ENCODE measurements around the gene PRPSAP2.
"Not testable (repeated sequence)": the region's sequence is repeated elsewhere in the genome, so short reads cannot be mapped to it uniquely, and the experiment has no call there.

Gene PRPSAP2, protein sequence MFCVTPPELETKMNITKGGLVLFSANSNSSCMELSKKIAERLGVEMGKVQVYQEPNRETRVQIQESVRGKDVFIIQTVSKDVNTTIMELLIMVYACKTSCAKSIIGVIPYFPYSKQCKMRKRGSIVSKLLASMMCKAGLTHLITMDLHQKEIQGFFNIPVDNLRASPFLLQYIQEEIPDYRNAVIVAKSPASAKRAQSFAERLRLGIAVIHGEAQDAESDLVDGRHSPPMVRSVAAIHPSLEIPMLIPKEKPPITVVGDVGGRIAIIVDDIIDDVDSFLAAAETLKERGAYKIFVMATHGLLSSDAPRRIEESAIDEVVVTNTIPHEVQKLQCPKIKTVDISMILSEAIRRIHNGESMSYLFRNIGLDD

DNA sequence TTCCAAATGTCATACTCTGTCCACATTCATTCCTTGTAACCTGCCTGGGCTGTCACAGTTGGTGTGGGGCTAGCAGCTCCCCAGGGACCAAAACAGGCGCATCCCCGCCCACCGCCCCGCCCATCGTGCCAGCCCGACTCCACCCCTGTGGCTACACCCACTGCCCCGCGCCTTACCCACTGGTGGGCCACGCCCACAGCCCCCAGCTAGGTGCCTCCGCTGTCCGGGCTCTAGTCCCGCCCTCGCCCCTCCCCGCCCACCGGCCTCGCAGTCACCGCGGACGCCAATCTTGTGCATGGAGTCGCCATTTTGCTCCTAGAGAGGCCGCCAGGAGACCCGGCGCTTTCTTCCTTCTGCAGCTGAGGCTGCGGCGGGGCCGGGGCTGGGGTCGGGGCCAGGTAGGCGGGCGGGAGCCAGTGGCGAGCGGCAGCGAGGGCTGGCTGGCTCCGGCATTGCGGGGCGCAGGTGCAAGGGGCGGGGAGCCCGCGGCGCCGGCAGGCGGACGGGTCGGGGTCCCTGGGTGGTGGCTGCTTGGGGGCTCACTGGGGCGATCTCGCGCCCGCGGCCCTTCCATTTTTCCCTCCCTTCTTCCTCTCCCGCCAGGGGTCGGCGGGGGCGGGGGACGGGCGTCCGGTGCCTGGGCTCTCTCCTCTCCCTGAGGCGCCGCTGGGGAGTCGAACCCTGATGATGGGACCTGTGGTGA is at the start of gene PRPSAP2:
Gene PRPSAP2 (plus strand): TSS at position 268 of the 703 bp plus-strand sequence. CDS start 7,703 bp downstream, outside the sequence.
- peak; percentile 90 for DNase-seq (ENCODE audit: low read depth)
- TF ChIP-seq, protein P1, sequence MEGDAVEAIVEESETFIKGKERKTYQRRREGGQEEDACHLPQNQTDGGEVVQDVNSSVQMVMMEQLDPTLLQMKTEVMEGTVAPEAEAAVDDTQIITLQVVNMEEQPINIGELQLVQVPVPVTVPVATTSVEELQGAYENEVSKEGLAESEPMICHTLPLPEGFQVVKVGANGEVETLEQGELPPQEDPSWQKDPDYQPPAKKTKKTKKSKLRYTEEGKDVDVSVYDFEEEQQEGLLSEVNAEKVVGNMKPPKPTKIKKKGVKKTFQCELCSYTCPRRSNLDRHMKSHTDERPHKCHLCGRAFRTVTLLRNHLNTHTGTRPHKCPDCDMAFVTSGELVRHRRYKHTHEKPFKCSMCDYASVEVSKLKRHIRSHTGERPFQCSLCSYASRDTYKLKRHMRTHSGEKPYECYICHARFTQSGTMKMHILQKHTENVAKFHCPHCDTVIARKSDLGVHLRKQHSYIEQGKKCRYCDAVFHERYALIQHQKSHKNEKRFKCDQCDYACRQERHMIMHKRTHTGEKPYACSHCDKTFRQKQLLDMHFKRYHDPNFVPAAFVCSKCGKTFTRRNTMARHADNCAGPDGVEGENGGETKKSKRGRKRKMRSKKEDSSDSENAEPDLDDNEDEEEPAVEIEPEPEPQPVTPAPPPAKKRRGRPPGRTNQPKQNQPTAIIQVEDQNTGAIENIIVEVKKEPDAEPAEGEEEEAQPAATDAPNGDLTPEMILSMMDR (conservative IDR thresholded peaks at IDR 0.05; ENCODE audit: control insufficient read depth, insufficient read depth, low read depth, low read length): no peak
- peak within 1 kb of the TSS; percentile 47 for H3K4me3 ChIP-seq (ENCODE audit: control insufficient read depth, low read depth, low read length)

DNA sequence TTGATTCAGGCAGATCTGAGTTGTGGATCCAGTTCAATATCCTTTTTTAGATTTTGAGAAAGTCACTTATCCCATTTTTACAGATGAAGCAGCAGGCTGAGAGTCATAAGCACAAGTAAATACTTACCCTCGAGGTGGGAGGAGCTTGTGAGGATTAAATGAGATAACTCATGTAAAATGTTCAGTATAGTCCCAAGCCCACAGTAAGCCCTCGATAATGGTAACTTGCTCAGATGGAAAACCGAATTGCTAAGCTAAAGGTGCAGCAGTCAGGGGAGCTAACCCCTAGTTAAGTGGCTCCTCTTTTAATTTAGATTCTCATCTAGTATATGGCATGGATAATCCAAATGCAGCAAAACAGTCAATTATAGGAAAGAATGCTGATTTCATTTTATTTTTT is 42.0 kb upstream of the PRPSAP2 start:
- not testable (repeated sequence) for DNase-seq (ENCODE audit: low read depth); H3K4me3 ChIP-seq (ENCODE audit: control insufficient read depth, low read depth, low read length)

DNA sequence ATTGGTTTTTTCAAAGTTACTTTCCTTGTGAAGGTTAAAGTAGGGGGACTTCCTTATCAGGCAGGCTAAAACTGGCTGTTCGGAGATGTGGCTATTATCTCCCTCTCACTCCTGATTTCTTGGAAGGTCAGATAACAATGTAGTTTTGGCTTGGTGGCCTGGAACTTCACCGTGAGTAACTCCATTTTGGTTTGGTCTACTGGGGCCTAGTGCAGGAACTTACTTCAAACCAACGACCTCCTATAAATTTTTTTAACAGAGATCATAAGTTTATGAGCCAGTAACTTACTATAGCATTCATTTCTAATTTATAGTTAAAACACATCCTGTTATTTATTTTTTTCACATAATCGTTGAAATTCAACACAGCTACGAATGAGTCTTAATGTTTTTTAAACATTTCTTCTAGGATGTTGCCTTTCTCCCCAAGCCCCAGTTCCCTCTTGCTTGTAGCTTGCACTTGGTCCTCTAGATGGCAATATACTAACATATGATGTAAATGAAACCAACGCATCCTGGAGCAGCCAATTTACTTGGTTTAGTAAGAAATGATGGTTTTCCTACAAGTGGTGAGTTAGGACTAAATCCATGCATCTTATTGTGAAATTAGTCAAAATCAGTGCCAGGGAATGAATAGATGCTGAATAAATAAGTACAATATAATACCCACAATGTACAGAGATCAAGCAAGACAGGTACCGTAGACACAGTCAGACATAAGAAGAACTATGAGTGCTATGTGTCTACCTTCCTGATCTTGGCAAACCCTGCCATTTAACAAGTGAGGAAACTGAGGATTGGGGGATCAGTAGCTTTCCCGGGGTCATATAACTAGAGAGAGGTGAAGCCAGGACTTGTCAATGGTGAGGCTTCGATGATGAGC is 41.2 kb upstream of the PRPSAP2 start:
- TF ChIP-seq, protein P1 (conservative IDR thresholded peaks at IDR 0.05; ENCODE audit: control insufficient read depth, insufficient read depth, low read depth, low read length): peak; percentile 45
- peak; percentile 82 for DNase-seq (ENCODE audit: low read depth)
- not testable (repeated sequence) for H3K4me3 ChIP-seq (ENCODE audit: control insufficient read depth, low read depth, low read length)

DNA sequence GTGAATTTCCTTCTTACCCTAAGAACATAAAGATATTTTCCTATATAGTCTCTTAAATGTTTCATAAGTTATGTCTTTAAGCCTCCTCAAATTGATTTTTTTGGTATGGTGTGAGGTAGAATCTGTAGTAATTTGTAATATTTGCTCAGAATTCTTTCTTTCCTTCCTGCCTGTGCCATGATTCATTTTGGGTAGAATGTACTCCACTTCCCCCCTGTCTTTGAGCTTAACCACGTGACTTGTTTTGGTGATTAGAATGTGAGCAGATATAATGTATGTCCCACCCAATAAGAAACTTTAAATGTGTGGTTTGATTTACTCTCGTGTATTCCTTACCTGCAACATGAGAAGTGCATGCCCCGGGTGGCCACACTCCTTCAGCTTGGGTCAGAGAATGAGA is 36.5 kb upstream of the PRPSAP2 start:
- not testable (repeated sequence) for DNase-seq (ENCODE audit: low read depth); H3K4me3 ChIP-seq (ENCODE audit: control insufficient read depth, low read depth, low read length)

DNA sequence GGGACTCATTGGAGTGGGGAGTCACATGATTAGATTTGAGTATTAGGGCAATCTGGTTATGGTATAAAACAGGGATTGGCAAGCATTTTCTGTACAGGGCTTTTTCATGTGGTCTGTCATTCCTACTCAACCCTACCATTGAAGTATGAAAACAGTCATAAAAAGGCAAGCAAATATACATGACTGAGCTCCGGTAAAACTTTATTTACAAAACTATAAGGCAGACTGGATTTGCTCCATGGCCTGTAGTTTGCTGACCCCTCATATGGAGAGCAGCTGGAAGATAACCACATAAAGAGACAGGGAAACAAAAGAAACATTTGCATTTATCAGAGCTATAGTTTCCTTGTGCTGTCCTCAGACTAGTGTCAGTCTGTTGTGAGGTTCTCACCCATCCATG is 30.3 kb upstream of the PRPSAP2 start:
- not testable (repeated sequence) for DNase-seq (ENCODE audit: low read depth); H3K4me3 ChIP-seq (ENCODE audit: control insufficient read depth, low read depth, low read length)

DNA sequence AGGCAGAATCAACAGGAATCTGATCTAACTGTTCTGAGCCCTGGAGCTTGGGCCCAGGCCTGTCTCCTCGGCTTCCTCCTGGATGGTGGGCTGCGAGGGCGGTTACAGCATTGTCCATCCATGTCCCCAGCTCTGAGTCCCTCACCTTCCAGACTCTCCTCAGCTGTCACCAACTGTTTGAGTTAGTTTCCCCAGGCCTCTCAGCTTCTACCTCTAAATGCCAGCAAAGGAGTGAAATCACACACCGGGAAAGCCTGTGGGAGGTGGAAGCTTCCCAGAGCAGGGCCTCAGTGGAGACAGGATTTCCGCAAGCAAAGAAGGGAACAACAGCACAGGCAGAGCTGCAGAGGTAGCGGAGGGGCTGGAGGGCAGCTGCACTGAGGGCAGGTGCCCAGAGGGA is 9.4 kb upstream of the PRPSAP2 start:
- DNase-seq (ENCODE audit: low read depth): no peak
- H3K4me3 ChIP-seq (ENCODE audit: control insufficient read depth, low read depth, low read length): no peak overlapping the region
- TF ChIP-seq, protein P1 (conservative IDR thresholded peaks at IDR 0.05; ENCODE audit: control insufficient read depth, insufficient read depth, low read depth, low read length): no peak

DNA sequence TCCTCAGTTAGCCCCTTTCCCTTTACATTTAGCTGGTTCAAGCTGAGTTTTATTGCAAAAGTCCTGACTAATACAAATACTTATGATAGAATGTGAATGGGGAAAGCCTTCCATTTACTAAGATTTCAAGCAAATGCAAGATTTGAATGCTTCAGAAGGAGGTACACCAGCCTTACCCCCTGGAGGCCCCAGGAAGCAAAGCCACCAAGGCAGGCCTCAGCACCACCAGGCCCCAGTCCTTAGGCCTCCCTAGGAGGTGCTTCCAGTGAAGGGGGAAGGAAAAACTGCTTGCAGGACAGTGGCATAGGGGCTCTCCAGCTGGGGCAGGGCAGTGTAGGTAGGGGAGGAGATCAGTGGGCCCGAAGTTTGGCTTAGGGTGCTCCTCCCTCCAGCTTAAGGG is 7.3 kb upstream of the PRPSAP2 start:
- no peak overlapping the region for H3K4me3 ChIP-seq (ENCODE audit: control insufficient read depth, low read depth, low read length)
- DNase-seq (ENCODE audit: low read depth): no peak
- TF ChIP-seq, protein P1 (conservative IDR thresholded peaks at IDR 0.05; ENCODE audit: control insufficient read depth, insufficient read depth, low read depth, low read length): no peak

DNA sequence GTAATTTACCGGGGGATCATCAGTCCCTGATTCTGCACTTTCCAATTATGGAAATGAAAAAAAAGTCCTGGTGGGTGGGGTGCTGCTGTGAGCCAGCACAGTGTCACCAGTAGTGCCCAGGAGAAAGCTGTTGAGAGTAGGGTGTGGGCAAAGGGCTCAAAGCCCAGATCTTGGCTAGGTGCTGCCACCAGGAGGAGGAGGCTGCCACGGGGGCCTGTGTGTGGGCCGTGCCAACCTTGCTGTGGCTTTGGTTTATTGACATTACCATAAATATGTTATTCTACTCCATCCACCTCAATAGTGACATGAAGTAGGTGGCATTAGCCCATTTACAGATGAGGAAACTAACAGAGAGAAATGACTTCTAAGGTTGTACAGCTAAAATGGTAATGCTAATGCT is 6.7 kb upstream of the PRPSAP2 start:
- TF ChIP-seq, protein P1 (conservative IDR thresholded peaks at IDR 0.05; ENCODE audit: control insufficient read depth, insufficient read depth, low read depth, low read length): no peak
- DNase-seq (ENCODE audit: low read depth): no peak
- H3K4me3 ChIP-seq (ENCODE audit: control insufficient read depth, low read depth, low read length): no peak overlapping the region
